HG02885 (cell line): ENCODE measurements around the gene PAX8.

Source experiments
- ATAC-seq: cut with Tn5 transposase; IDR thresholded peaks from one replicate; pipeline ENCODE4 v1.9.1; 2021; ENCODE audit warnings: mild to moderate bottlenecking; ENCODE audit not compliant: unreplicated experiment, poor library complexity

Gene PAX8

GRCh38 chr2:113195923-113196501 is 82.7 kb downstream of the PAX8 start:
- no peak for ATAC-seq

GRCh38 chr2:113192459-113193100 is 86.1 kb downstream of the PAX8 start:
- ATAC-seq = no peak

- ATAC-seq = no peak
These were observed 87.8 kb downstream of the PAX8 start for GRCh38 chr2:113190871-113191270.

GRCh38 chr2:113187771-113188170 is 91.0 kb downstream of the PAX8 start:
- no peak for ATAC-seq

- no peak for ATAC-seq
These were observed 92.3 kb downstream of the PAX8 start for GRCh38 chr2:113186433-113186796.

- ATAC-seq = no peak
These were observed 92.9 kb downstream of the PAX8 start for GRCh38 chr2:113185664-113186432.

- no peak for ATAC-seq
These were observed 94.0 kb downstream of the PAX8 start for GRCh38 chr2:113184531-113185230.

- ATAC-seq = no peak
These were observed 95.0 kb downstream of the PAX8 start for GRCh38 chr2:113183703-113184102.

GRCh38 chr2:113183264-113183663 is 95.5 kb downstream of the PAX8 start:
- no peak for ATAC-seq

GRCh38 chr2:113182471-113183260 is 96.1 kb downstream of the PAX8 start:
- ATAC-seq = no peak

GRCh38 chr2:113181258-113182051 is 97.3 kb downstream of the PAX8 start:
- ATAC-seq = no peak

- no peak for ATAC-seq
These were observed 98.4 kb downstream of the PAX8 start for GRCh38 chr2:113180131-113180946.

GRCh38 chr2:113179446-113180045 is 99.2 kb downstream of the PAX8 start:
- ATAC-seq = no peak

GRCh38 chr2:113178891-113179290 is 99.8 kb downstream of the PAX8 start:
- ATAC-seq = no peak

- ATAC-seq = no peak
These were observed 100.5 kb downstream of the PAX8 start for GRCh38 chr2:113178069-113178746.

GRCh38 chr2:113176696-113177355 is 101.9 kb downstream of the PAX8 start:
- ATAC-seq = no peak
